ENCODE measurements around the gene DOCK2. TPM values are rescaled to one million over a fixed set of nuclear protein-coding genes. Genes with fewer than 3 reads are reported as not detected.

DOCK2 gene
- total RNA-seq, 1 experiment from 2014 or later = 0.42 TPM

- no peaks in the 10 kb centered on the region for H3K27me3 Mint-ChIP-seq (ENCODE audit: insufficient read depth, unreplicated experiment)
- no peak overlapping the region for H3K4me3 Mint-ChIP-seq (ENCODE audit: unreplicated experiment)
- H3K9me3 Mint-ChIP-seq (ENCODE audit: unreplicated experiment) = no peaks in the 10 kb centered on the region
- no peak overlapping the region for H3K27ac Mint-ChIP-seq (ENCODE audit: low read depth, unreplicated experiment)
- POLR2A ChIA-PET = interaction anchor here (0.6 kb wide), 1 partner anchor 313 kb away, joined by 6 read pairs; no protein-coding TSS in a partner anchor
- no peaks in the 10 kb centered on the region for H3K4me1 Mint-ChIP-seq (ENCODE audit: insufficient read depth, unreplicated experiment)
- no TSS peak for BruUV-seq (replicated peaks)
- no peak for TF ChIP-seq CTCF (IDR thresholded peaks at IDR 0.05; ENCODE audit: unreplicated experiment)
- no peaks in the 10 kb centered on the region for H3K36me3 Mint-ChIP-seq (ENCODE audit: insufficient read depth, unreplicated experiment)
- DNase-seq (ENCODE audit: unreplicated experiment) = peak; percentile 24
- intact Hi-C loops (cut with micrococcal nuclease) = no loop called here
- CTCF ChIA-PET = interaction anchor here (4.3 kb wide), 1 partner anchor 66 kb away, joined by 20 read pairs; the partner anchor contains the start of gene INSYN2B
Measured at GRCh38 chr5:169914766-169915165, 277.7 kb downstream of the DOCK2 start.

- no peaks in the 10 kb centered on the region for H3K4me1 Mint-ChIP-seq (ENCODE audit: insufficient read depth, unreplicated experiment)
- no peaks in the 10 kb centered on the region for H3K9me3 Mint-ChIP-seq (ENCODE audit: unreplicated experiment)
- no peak overlapping the region for H3K27ac Mint-ChIP-seq (ENCODE audit: low read depth, unreplicated experiment)
- intact Hi-C loops (cut with micrococcal nuclease) = no loop called here
- no peaks in the 10 kb centered on the region for H3K36me3 Mint-ChIP-seq (ENCODE audit: insufficient read depth, unreplicated experiment)
- no TSS peak for BruUV-seq (replicated peaks)
- no peak overlapping the region for H3K4me3 Mint-ChIP-seq (ENCODE audit: unreplicated experiment)
- DNase-seq (ENCODE audit: unreplicated experiment) = no peak
- CTCF ChIA-PET = interaction anchor here (0.6 to 1.3 kb wide), 6 partner anchors 28 to 183 kb away, joined by 3 to 4 read pairs (median 3); no protein-coding TSS in a partner anchor
- POLR2A ChIA-PET = interaction anchor here (0.9 kb wide), 1 partner anchor 21 kb away, joined by 3 read pairs; no protein-coding TSS in a partner anchor
- no peak for TF ChIP-seq CTCF (IDR thresholded peaks at IDR 0.05; ENCODE audit: unreplicated experiment)
- H3K27me3 Mint-ChIP-seq (ENCODE audit: insufficient read depth, unreplicated experiment) = no peaks in the 10 kb centered on the region
Measured at GRCh38 chr5:169917500-169917899, 280.4 kb downstream of the DOCK2 start.

GRCh38 chr5:169918228-169918627 lies 281.2 kb downstream of the DOCK2 start:
- Mint-ChIP-seq H3K36me3 (ENCODE audit: insufficient read depth, unreplicated experiment) (no peaks in the 10 kb centered on the region), H3K27me3 (ENCODE audit: insufficient read depth, unreplicated experiment) (no peaks in the 10 kb centered on the region), H3K4me1 (ENCODE audit: insufficient read depth, unreplicated experiment) (no peaks in the 10 kb centered on the region), H3K9me3 (ENCODE audit: unreplicated experiment) (no peaks in the 10 kb centered on the region), H3K27ac (ENCODE audit: low read depth, unreplicated experiment) (no peak overlapping the region), H3K4me3 (ENCODE audit: unreplicated experiment) (no peak overlapping the region)
- POLR2A ChIA-PET = no interaction called here
- CTCF ChIA-PET = interaction anchor here (0.7 to 1.3 kb wide), 4 partner anchors 63 to 1565 kb away, joined by 3 to 4 read pairs (median 3); no protein-coding TSS in a partner anchor
- TF ChIP-seq CTCF (IDR thresholded peaks at IDR 0.05; ENCODE audit: unreplicated experiment) = no peak
- no peak for DNase-seq (ENCODE audit: unreplicated experiment)
- BruUV-seq (replicated peaks) = no TSS peak
- intact Hi-C loops (cut with micrococcal nuclease) = no loop called here

- no peak for TF ChIP-seq CTCF (IDR thresholded peaks at IDR 0.05; ENCODE audit: unreplicated experiment)
- H3K27me3 Mint-ChIP-seq (ENCODE audit: insufficient read depth, unreplicated experiment) = no peaks in the 10 kb centered on the region
- H3K27ac Mint-ChIP-seq (ENCODE audit: low read depth, unreplicated experiment) = no peak overlapping the region
- ChIA-PET POLR2A (interaction anchor here (0.7 kb wide), 1 partner anchor 133 kb away, joined by 3 read pairs; no protein-coding TSS in a partner anchor), CTCF (interaction anchor here (0.6 to 1.1 kb wide), 2 partner anchors 59 to 118 kb away, joined by 3 to 7 read pairs; partner anchors contain the start of gene INSYN2B)
- H3K4me1 Mint-ChIP-seq (ENCODE audit: insufficient read depth, unreplicated experiment) = no peaks in the 10 kb centered on the region
- no peak for DNase-seq (ENCODE audit: unreplicated experiment)
- H3K9me3 Mint-ChIP-seq (ENCODE audit: unreplicated experiment) = no peaks in the 10 kb centered on the region
- BruUV-seq (replicated peaks) = no TSS peak
- H3K4me3 Mint-ChIP-seq (ENCODE audit: unreplicated experiment) = no peak overlapping the region
- H3K36me3 Mint-ChIP-seq (ENCODE audit: insufficient read depth, unreplicated experiment) = no peaks in the 10 kb centered on the region
- intact Hi-C loops (cut with micrococcal nuclease) = no loop called here
Measured at GRCh38 chr5:169920474-169920873, 283.4 kb downstream of the DOCK2 start.
